Endothelial cell of hepatic sinusoid (primary cell): ENCODE results near the gene LAX1.
"Not testable (repeated sequence)": the region's sequence is repeated elsewhere in the genome, so short reads cannot be mapped to it uniquely, and the experiment has no call there.

Source experiments
- in situ Hi-C: cut with HindIII; loops from 2 replicates; pipeline ENCODE4 v1.10.0; 2017; ENCODE audit warnings: low sequenced_read_pairs

LAX1 gene, protein sequence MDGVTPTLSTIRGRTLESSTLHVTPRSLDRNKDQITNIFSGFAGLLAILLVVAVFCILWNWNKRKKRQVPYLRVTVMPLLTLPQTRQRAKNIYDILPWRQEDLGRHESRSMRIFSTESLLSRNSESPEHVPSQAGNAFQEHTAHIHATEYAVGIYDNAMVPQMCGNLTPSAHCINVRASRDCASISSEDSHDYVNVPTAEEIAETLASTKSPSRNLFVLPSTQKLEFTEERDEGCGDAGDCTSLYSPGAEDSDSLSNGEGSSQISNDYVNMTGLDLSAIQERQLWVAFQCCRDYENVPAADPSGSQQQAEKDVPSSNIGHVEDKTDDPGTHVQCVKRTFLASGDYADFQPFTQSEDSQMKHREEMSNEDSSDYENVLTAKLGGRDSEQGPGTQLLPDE

DNA sequence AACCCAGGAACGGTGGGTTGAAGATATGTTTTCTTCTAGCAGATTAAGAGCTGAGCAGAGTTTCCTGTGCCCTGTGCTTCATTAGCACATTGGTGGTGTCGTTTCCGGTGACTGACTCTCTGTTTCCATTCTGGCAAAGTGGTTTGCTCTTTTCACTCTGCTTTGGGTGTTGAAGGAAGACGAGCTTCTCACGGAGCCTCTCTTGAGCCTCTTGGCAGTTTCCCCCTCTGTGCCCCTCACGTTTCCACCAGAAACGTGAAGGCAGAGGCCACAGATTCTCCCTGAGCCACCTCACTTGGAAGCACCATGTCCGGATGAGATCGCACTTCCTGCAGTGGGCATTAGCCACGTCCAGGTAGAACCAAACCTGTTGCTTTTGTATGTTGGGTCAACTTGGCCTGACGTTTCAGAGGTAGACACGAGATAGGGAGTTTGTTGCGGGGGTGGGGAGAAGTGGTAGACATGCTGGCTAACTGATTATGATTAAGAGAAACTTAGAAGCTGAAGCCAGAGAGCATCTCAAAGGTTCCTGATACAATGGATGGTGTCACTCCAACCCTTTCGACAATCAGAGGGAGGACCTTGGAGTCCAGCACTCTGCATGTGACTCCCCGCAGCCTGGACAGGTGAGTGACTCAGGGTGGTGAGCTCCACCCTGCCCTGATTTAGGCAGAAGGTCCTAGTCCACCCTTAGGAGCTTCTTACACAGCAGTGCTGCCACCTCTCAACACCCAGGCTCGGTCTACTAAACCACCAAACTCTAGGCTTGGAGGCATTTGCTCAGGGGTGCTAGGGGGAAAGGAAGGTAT is at the start of gene LAX1:
Gene LAX1, plus strand, starts transcription at position 155 of the 809 bp plus-strand sequence. Its CDS starts 383 bp downstream, at position 538.
- in situ Hi-C loops = no loop called here

DNA sequence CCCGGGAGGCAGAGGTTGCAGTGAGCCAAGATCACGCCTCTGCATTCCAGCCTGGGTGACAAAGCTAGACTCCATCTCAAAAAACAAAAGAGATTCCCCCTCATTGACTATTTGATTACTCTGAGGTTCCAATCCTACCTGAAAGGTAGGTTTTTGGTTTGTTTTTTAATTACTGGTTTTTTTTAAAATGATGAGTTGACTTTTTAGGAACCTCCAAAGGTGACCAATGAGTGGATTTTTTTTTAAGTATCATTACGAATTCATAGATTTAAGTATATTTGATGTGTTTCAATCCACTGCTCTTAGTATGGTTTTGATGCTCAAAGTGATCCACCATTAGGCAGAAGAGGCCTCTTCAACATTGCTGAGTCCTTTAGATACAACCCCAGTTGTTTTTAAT is 47.9 kb upstream of the LAX1 start:
- in situ Hi-C loops = no loop called here

DNA sequence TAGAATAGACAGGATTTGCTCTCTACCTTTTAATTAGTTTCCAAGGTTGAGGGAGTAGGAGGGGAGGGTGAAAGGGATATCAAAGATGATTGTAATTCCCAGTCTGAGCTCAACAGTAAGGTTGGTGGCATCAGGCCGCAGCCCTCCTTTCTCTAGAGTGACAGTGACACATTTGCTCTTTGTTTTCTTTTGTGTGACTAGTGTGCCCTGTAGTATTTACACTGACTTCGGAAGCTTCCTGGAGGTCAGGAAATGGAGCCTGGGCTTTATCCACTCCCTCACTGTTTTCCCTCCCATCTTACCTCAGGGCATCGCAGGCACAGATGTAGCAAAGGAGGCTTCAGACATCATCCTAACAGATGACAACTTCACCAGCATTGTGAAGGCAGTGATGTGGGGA is 44.7 kb upstream of the LAX1 start:
- in situ Hi-C loops = no loop called here

DNA sequence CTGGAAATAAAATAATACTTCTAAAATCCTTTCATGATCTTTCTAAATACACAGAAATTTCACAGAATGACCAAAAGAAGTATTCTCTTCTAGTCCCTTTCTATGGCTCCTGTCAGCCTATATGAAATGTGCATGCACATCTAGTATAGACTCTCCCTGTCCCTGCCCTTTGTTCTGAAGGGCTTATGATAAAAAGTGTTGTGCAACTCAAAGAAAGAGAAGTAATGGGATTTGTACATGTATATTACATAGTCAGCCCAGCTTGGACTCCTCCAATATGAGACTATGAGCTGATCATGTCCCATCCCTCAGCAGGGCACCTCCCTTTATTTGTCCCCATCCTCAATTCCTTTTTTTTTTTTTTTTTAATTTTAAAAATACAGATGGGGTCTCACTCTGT is 42.1 kb upstream of the LAX1 start:
- in situ Hi-C loops = no loop called here

DNA sequence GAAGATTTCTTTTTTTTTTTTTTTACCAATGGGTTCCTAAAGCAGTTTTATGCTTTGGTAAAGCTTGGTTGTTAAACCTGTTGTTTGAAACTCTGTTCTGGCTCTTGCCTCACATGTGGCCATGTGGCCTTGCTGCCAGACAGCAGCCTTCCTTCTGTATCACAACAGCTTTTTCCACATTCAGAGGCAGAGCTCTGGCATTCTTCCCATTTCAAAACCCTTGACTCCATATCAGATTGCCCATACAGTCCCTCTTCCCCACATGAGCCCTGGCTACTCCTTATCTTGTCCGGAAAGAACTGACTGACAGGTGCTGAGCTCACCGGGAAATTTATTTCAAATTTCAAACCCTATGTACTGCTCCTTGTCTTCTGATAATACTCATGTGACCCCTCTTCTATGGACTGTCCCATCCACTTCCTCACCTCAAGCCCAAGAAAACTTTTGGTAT is 38.5 kb upstream of the LAX1 start:
- in situ Hi-C loops = loop anchor here (5.0 kb wide), 1 partner anchor 66 kb away; no protein-coding TSS in a partner anchor

DNA sequence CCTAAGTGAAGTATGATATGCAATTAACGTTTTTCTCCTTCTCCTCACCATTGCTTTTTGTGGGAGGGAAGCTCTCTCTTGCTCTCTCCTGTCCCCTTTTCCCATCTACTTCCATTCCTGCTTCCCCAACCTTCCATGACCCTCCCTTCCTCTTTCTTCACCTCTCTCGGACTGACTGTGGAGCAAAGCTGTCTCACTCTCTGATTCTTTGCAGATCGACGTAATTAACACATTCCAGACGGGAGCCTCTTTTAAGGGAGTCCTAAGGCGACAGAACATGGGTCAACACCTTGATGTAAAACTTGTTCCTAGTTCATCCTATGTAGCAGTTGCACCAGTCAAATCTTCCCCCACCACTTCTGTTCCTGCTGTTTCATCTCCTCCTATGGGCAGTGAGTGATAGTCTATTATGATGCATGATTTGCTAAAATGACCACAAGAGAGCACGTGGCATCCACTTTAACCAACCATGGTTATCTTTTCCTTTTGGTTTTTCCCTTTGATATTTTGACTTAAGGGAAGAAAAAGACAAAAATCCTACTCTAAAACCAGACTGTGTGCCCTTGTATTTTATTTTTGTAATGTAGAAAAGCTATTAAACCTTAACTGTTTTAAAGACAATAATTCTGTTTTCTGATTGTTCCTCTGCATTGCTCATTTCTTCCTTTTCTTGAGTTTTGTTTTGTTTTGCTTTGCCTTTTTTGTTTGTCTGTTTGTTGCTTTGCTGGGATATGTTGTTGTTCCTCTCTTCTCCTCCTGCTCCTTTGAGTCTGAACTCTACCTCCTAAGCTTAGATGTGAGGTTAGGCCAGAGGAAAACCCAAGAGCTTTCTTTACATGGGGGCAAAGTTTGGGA is 31.7 kb upstream of the LAX1 start:
- in situ Hi-C loops = loop anchor here (10.0 kb wide), 1 partner anchor 378 kb away; the partner anchor contains the start of gene FMOD

DNA sequence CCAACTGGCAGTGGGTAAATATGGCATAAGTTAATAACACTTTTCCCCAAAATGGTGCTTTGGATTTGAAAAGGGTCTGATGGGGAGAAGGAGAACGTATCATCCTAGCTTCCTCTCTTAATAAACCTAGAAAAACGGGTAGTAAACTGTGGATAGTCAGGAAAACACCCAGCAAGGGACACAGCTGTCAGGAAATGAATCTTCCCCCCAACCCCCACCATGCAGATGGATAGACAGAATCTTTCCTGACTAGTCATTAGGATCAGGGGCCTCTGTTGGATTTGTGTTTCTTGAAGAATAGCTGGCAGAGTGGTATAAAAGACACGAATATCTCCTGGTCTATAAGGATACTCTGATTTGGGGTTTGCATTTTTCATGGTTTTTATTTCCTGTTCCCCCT is 22.5 kb upstream of the LAX1 start:
- in situ Hi-C loops = no loop called here

DNA sequence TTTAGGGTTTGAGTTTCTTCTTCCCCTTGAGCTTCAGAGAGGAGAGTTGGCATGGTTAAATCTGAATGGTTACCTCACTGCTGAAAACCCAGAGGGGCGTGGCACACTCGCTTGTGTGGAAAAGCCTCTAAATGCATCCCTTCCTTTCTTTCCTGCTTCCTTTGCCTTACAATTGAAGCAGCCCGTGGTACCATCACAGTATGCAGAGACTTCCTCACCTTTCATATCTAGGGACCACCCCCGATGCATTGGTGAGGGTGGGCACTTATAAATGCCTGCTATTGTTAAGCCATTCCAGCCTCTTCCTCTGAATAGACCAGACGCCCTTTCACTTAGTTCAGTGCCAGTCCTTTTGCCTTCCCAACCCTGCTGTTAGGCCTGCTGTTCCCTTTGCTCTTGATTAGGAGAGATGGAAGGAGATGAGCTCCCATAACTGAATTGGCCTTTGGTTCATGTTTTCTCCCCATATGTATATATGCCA is 21.9 kb upstream of the LAX1 start:
- in situ Hi-C loops = no loop called here

DNA sequence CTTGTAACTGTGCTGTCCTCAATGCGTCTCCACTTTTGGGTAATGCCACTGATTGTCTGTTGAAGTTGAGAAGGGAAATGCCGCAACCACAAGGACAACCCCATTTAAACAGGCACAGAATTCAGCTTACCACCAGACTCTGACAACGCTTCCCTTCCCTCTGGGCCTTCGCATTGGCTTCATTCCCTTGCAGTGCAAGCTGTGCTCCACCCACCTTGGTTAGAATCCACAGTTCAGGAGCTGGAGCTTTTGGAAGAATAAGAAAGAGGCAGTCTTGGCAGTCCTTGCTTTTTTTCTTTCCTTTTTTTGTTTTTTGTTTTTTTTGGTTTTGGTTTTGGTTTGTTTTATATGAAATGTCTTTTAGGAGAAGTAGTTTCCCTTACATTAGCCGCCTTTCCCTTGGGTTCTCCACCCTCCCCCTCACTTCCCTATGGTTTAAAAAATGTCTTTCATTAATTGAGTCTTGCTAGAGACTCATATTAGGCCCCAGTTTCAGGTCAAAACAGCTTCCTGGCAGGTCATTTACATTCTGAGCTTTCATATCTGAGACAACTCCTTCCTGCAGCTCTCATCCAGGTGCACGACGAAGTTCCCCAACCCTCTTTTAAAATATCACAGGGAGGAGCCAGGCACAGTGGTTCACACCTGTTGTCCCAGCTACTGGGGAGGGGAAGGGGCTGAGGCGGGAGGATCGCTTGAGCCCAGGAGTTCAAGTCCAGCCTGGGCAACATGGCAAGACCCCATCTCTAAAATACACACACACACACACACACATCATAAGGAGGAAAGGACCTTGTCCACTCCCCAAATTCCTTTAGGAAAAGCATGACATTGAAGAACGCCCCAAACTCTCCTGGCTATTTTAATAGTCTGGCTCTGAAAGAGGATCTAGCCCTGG is 20.7 kb upstream of the LAX1 start:
- in situ Hi-C loops = no loop called here

DNA sequence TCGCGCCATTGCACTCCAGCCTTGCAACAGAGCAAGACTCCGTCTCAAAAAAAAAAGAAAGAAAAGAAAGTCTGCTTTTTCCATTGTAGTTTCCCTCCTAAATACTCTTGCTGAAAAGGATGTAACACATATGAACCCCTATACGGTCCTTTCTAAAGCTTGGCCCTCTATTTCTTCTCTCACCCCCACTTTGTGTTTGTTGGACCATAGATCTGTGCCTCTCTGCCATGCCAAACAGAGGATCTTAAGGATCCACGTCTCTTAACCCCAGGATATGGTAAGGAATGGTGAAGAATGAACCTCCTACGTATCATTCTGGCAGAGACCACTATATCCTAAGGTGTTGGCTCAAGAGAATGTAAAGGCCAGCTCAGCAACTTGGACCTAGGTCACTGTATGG is 18.7 kb upstream of the LAX1 start:
- in situ Hi-C loops = no loop called here

DNA sequence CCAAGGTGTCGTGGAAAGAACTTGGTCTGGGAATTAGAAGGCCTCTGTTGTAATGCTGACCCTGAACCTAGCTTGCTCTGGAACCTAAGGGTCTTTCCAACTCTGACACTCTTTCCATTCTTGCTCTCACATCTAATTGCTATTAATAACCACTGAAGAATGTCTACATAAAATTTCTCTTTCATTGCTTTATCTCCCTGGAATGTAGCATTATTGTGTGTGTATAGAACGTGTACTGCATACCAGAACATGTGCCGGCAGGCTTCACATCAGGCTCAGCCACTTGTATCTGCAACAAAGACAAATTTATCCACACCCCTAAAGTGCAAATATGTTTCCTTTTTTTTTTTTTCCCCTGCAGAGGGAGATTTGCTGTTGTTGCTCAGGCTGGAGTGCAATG is 13.9 kb upstream of the LAX1 start:
- in situ Hi-C loops = no loop called here

DNA sequence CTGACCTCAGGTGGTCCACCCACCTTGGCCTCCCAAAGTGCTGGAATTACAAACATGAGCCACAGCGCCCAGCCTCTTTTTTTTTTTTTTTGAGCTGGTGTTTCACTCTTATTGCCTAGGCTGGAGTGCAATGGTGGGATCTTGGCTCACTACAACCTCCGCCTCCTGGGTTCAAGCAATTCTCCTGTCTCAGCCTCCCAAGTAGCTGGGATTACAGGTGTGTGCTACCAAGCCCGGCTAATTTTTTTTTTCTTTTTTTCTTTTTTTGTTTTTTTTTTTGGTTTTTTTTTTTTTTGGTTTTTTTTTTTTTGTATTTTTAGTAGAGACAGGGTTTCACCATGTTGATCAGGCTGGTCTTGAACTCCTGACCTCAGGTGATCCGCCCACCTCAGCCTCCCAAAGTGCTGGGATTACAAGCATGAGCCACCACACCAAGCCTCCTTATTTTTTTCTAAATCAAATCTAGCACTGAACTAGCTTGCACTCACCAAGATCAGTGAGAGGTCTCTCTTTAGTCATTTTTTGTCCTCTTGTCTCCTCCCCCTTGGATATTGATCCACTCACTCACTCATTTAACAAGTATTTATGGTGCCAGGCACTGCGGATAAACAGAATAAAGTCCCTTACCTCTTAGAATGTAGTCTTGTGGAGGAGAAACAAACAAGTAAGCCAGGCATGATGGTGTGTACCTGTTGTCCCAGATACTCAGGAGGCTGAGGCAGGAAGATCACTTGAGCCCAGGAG is 13.2 kb upstream of the LAX1 start:
- in situ Hi-C loops = not testable (repeated sequence)

DNA sequence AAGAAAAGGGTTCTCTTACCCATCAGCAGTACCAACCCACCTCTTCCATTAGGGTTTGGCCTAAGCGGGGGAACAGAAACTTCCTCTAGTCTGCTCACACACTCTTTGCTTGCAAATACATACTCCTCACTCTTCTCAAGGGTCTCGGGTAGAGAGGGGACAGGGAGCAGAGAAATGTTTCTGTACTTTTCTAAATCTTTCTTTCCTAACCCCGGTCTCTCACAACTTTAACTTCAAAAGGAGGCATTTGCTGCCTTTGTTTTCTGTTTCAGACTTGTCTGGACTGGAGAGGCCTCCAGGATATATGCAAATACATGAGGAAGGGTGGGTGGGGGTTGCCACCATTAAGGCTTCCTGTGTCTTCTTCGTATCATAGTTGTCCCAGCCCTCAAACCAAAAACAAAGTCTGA is 10.5 kb upstream of the LAX1 start:
- in situ Hi-C loops = no loop called here

DNA sequence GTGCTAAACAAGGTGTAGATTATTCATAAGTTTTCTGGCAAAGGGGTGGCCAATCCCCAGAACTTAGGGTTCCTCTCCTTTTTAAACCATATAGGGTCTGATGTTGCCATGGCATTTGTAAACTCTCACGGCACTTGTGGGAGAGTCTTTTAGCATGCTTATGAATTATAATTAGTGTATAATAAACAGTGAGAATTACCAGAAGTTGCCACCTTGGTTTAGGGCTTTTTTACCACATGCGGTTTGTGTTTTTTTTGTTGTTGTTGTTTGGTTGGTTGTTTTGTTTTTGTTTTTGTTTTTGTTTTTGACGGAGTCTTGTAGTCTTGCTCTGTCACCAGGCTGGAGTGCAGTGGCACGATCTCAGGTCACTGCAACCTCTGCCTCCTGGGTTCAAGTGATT is 8.9 kb upstream of the LAX1 start:
- in situ Hi-C loops = no loop called here

DNA sequence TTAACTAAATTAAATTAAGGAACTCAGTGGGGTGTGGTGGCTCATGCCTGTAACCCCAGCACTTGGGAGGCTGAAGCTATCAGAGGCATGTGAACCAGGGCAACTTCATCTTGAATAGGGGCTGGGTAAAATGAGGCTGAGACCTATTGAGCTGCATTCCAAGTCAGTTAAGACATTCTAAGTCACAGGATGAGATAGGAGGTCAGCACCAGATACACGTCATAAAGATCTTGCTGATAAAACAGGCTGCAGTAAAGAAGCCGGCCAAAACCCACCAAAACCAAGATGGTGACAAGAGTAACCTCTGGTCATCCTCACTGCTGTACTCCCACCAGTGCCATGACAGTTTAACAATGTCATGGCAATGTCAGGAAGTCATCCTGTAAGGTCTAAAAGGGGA is 6.2 kb upstream of the LAX1 start:
- in situ Hi-C loops = not testable (repeated sequence)

DNA sequence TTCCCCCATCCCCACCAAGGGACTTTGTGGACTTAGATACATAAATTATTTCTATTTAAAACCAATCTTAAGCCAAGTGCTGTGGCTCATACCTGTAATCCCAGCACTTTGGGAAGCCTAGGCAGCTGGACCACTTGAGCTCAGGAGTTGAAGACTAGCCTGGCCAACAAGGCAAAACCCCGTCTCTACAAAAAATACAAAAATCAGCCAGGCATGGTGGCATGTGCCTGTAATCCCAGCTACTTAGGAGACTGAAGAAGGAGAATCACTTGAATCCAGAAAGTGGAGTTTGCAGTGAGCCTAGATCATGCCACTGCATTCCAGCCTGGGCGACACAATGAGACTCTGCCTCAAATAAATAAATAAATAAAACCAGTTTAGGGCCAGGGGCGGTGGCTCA is 4.5 kb upstream of the LAX1 start:
- in situ Hi-C loops = no loop called here

DNA sequence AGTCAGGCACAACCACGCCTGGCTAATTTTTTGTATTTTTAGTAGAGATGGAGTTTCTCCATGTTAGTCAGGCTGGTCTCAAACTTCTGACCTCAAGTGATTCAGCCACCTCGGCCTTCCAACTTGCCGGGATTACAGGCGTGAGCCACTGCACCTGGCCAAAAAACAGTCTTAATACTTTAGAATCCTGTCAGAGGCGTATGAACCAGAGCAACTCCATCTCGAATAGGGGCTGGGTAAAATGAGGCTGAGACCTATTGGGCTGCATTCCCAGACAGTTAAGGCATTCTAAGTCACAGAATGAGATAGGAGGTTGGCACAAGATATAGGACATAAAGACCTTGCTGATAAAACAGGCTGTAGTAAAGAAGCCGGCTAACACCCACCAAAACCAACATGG is 3.0 kb upstream of the LAX1 start:
- in situ Hi-C loops = not testable (repeated sequence)

DNA sequence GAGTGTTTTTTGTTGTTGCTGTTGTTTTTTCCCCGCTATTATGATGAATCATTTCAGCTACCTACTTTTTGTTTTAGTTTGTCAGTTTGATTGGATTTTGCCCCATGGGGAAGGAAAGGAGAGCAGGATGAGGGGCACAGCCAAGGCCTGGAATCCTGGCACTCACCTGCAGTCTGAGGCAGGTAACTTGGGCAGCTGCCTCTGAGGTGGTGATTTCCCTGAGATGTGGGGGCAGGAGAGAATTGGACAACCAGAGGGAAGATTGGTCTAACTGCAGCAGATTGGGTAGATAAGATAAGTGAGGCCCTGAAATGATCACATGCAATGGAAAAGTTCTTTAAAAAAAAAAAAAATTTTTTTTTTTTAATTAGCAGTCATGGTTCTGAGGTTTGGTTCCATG is 1.5 kb upstream of the LAX1 start:
- in situ Hi-C loops = no loop called here
